Stomach (tissue), 9 donors: Measurements from ENCODE around the gene SRM. TPM values are rescaled to one million over a fixed set of nuclear protein-coding genes. Genes with fewer than 3 reads are reported as not detected.
A peak's percentile ranks its signal among the peaks of the same experiment; 100 is the strongest.
"Not testable (repeated sequence)": the region's sequence is repeated elsewhere in the genome, so short reads cannot be mapped to it uniquely, and the experiment has no call there.

Source experiments
- DNase-seq, 2 donors: peaks; one replicate each; pipeline versions ENCODE4 v3.0.0 to v3.0.0-alpha.2; 2013 to 2019
- H3K27ac ChIP-seq, 5 donors: fragments of 200-600 bp in 4 of 5; sonication (generic) in 4 of 5; one replicate each; pipeline ENCODE4 v1.5.1; 2013 to 2019; ENCODE audit warnings: mild to moderate bottlenecking in 1 of 5, moderate library complexity in 1 of 5
- H3K27me3 ChIP-seq, 3 donors: fragments of 200-600 bp; sonication (generic); one replicate each; pipeline ENCODE4 v1.5.1; 2017 to 2019; ENCODE audit warnings: mixed run types in 1 of 3
- H3K36me3 ChIP-seq, 4 donors: fragments of 200-600 bp; sonication (generic); 1 replicate in 3 of 4; 2 replicates in 1 of 4; pipeline ENCODE4 v1.5.1; 2016 to 2019
- H3K4me1 ChIP-seq, 4 donors: fragments of 200-600 bp; sonication (generic); one replicate each; pipeline ENCODE4 v1.5.1; 2016 to 2019
- H3K4me3 ChIP-seq, 4 donors: fragments of 200-600 bp; sonication (generic) in 3 of 4; one replicate each; pipeline ENCODE4 v1.5.1; 2016 to 2019; ENCODE audit warnings: mild to moderate bottlenecking in 1 of 4
- H3K9me3 ChIP-seq, 4 donors: fragments of 200-600 bp; sonication (generic); one replicate each; pipeline ENCODE4 v1.5.1; 2016 to 2019
- CTCF ChIP-seq, 7 experiments: fragments of 450-650 bp in 4 of 7; fragments of 200-600 bp in 3 of 7; sonication (generic) in 3 of 7; IDR thresholded peaks; one replicate each; pipeline ENCODE4 v1.5.1; 2016 to 2019; ENCODE audit warnings: antibody characterized with exemption in 7 of 7, control low read depth in 2 of 7, mild to moderate bottlenecking in 1 of 7
- EP300 ChIP-seq: sonication (generic); formaldehyde crosslinking; IDR thresholded peaks from one replicate; pipeline ENCODE4 v1.6.1; 2017; ENCODE audit warnings: antibody characterized with exemption
- POLR2A ChIP-seq, 4 donors: fragments of 450-650 bp; IDR thresholded peaks; one replicate each; pipeline ENCODE4 v1.6.1; 2016; ENCODE audit warnings: antibody characterized with exemption in 4 of 4, control low read depth in 2 of 4, mild to moderate bottlenecking in 1 of 4, moderate library complexity in 1 of 4
- POLR2AphosphoS5 ChIP-seq, 3 donors: sonication (generic); formaldehyde crosslinking; IDR thresholded peaks; one replicate each; pipeline ENCODE4 v1.6.1; 2016; ENCODE audit warnings: antibody characterized with exemption in 3 of 3
- WGBS, 5 donors: extraction: QIAGEN DNeasy Blood & Tissue Kit in 3 of 5; methylation state at CpG; one replicate each; pipeline versions ENCODE4 v1.1.5 to v1.1.7; 2013 to 2018; 5-methylcytosine and 5-hydroxymethylcytosine counted together
- intact Hi-C: fragments of 100-400 bp; cut with DNase I; formaldehyde crosslinking; loops from one replicate; pipeline ENCODE4 v1.15.1; 2023; ENCODE audit warnings: low total_unique reads
- polyA plus RNA-seq, 3 donors: library from polyadenylated mRNA; stranded (reverse); fragments of 200-250 nt; gene quantifications; one replicate each; pipeline ENCODE4 v1.2.3, GENCODE V29; 2013
- total RNA-seq, 5 donors: library from RNA; depleted of rRNA; stranded (reverse); fragments of >200 nt; gene quantifications; one replicate each; pipeline versions ENCODE4 v1.1.0 to v1.2.3, GENCODE V29; 2014 to 2016
- donor health status: healthy with polysubstance abuse.
- donor health status: Bipolar disorder and iron deficiency.
- donor health status: healthy.

SRM gene
- total and polyA plus RNA-seq, 8 donors, result 9.0 to 149 (median 85.1) TPM

DNA sequence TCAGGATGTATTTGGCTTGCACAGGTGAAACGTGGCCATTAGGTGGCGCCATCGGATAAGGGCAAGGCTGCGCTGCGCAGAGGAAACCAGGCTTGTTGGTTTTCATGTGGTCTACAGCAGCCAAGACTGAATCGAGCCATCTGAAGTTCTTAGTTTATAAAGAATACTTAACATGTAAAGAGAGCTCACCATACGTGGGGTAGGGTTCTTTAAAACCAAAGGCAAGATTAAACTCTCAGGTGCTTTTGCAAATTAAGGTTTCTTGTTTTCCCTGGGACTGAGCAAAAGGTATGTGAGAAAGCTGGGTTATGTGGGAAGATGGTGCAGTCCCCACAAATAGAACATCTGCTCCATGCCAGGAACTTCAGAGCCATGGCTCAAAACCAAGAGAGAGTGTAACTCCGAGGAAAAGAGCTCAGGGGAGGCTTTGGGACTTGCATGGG lies 22.1 kb downstream of the SRM start:
- Histone ChIP-seq H3K4me3 (no peak overlapping the region), H3K9me3 (no peaks in the 10 kb centered on the region), H3K36me3 (no peaks in the 10 kb centered on the region), H3K4me1 (peaks cover 4 to 12% (median 5%) of the 10 kb centered on the region in 4 donors), H3K27ac (no peak overlapping the region), H3K27me3 (peaks cover 0 to 3% (median 0%) of the 10 kb centered on the region in 3 donors)
- 0 to 1% (median 1%) methylated on average over 8 of the region's 8 CpGs for WGBS, 5 donors
- peak; percentile 93 to 95 for DNase-seq
- TF ChIP-seq EP300, result no peak
- peak in 6 of 7 experiments; percentile 12 to 97 (median 92) for TF ChIP-seq CTCF (IDR thresholded peaks at IDR 0.05)
- TF ChIP-seq POLR2AphosphoS5 (IDR thresholded peaks at IDR 0.05), result peak in 1 of 3 donors; percentile 86
- intact Hi-C loops, result no loop called here

DNA sequence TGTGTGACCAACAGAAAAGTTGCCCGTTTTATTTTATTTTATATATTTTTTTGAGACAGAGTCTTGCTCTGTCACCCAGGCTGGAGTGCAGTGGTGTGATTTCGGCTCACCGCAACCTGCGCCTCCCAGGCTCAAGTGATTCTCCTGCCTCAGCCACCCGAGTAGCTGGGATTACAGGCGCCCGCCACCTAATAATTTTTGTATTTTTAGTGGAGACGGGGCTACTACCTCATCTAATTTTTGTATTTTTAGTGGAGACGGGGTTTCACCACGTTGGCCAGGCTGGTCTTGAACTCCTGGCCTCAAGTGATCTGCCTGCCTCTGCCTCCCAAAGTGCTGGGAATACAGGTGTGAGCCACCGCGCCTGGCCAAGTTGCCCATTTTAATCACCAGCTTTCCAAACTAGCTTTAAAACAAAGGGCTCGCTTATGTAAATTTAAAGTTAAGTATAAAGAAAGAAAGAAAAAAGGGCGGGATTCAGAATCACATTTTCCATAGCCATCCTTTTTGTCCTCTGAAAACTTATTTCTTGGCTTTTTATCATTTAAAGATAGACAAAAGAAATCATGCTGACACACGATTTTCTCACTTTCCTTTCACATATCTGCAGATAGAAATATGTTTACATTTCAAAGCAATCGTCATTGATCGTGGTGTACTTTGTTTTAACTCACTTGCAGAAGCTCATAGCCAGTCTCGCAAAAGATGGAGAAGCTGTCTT lies 22.6 kb downstream of the SRM start:
- H3K27ac ChIP-seq, H3K4me3 ChIP-seq, intact Hi-C loops, DNase-seq, H3K36me3 ChIP-seq, H3K27me3 ChIP-seq, H3K9me3 ChIP-seq: not testable (repeated sequence)
- peaks cover 4 to 12% (median 5%) of the 10 kb centered on the region in 4 donors for H3K4me1 ChIP-seq
- 55 to 59% (median 57%) methylated on average over 18 of the region's 18 CpGs for WGBS, 5 donors

GRCh38 chr1:11031624-11032262 lies 28.1 kb downstream of the SRM start:
- 88 to 94% (median 91%) methylated on average over 10 of the region's 10 CpGs for WGBS, 5 donors
- Histone ChIP-seq H3K9me3 (no peaks in the 10 kb centered on the region), H3K36me3 (peaks cover 6 to 38% (median 33%) of the 10 kb centered on the region in 4 donors), H3K27me3 (no peaks in the 10 kb centered on the region), H3K4me3 (no peak overlapping the region), H3K27ac (no peak overlapping the region), H3K4me1 (no peaks in the 10 kb centered on the region)
- no peak for TF ChIP-seq CTCF (IDR thresholded peaks at IDR 0.05)
- TF ChIP-seq POLR2A (IDR thresholded peaks at IDR 0.05), result no peak
- no peak for TF ChIP-seq POLR2AphosphoS5 (IDR thresholded peaks at IDR 0.05)
- TF ChIP-seq EP300, result no peak
- intact Hi-C loops, result no loop called here
- no peak for DNase-seq

- 86 to 92% (median 90%) methylated on average over 9 of the region's 9 CpGs for WGBS, 5 donors
- intact Hi-C loops, result no loop called here
Observed at GRCh38 chr1:11030865-11031264, 29.0 kb downstream of the SRM start.

More at GRCh38 chr1:11030865-11031264, 29.0 kb downstream of the SRM start:
- TF ChIP-seq CTCF (IDR thresholded peaks at IDR 0.05), result no peak
- no peak for TF ChIP-seq POLR2AphosphoS5 (IDR thresholded peaks at IDR 0.05)
- no peak for TF ChIP-seq POLR2A (IDR thresholded peaks at IDR 0.05)
- TF ChIP-seq EP300, result no peak
- no peaks in the 10 kb centered on the region for H3K4me1 ChIP-seq
- H3K9me3 ChIP-seq, result no peaks in the 10 kb centered on the region
- H3K27ac ChIP-seq, result no peak overlapping the region
- no peak for DNase-seq
- no peak overlapping the region for H3K4me3 ChIP-seq
- H3K36me3 ChIP-seq, result peaks cover 11 to 46% (median 41%) of the 10 kb centered on the region in 4 donors
- no peaks in the 10 kb centered on the region for H3K27me3 ChIP-seq
